ENCODE data around the gene NDUFB10.
A peak's percentile ranks its signal among the peaks of the same experiment; 100 is the strongest.

The NDUFB10 gene

DNA sequence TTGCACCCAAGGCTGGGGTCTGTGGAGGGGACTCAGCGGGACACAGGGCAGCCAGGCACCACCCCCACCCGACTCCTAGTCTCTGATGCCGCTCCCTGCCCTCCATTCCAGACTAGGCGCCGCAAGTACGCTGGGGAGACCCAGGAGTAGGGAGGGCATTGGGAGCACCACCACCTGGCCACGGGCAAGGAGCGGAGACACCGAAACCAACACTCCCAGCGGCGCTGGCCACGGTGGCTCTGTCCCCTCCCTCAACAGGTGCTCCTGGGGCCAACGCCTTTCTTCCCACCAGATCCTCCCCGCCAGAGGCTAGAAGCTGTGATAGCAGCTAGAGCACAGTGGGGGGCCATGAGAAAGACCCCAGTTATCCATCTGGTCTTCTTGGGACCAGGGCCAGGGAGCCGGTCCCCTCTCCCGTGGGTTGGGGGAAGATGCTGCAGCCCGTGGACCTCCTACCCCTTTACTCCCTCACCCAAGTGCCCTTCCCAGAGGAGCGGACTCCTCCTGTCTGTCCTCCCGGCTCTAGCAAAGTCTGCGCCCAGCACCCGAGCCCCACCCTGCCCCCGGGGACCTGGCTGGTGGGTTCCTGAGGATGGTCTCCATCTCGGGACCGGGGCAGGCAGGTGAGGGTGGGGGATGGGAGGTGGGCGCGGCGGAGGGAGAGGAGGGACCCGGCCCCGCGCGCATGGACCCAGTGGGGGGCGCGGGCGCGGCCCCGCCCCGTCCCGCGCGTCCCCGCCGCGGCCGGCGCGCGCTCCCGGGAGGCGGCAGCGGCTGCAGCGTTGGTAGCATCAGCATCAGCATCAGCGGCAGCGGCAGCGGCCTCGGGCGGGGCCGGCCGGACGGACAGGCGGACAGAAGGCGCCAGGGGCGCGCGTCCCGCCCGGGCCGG, 30.1 kb downstream of the NDUFB10 start, which contains the start of gene SYNGR3:
TSS of gene SYNGR3 (plus strand) at position 762 of the 892 bp plus-strand sequence. CDS start 133 bp downstream, outside the sequence.
- peak within 1 kb of the TSS; percentile 44 for H3K4me3 ChIP-seq (ENCODE audit: low read depth, low read length)
- TF ChIP-seq, protein P1, sequence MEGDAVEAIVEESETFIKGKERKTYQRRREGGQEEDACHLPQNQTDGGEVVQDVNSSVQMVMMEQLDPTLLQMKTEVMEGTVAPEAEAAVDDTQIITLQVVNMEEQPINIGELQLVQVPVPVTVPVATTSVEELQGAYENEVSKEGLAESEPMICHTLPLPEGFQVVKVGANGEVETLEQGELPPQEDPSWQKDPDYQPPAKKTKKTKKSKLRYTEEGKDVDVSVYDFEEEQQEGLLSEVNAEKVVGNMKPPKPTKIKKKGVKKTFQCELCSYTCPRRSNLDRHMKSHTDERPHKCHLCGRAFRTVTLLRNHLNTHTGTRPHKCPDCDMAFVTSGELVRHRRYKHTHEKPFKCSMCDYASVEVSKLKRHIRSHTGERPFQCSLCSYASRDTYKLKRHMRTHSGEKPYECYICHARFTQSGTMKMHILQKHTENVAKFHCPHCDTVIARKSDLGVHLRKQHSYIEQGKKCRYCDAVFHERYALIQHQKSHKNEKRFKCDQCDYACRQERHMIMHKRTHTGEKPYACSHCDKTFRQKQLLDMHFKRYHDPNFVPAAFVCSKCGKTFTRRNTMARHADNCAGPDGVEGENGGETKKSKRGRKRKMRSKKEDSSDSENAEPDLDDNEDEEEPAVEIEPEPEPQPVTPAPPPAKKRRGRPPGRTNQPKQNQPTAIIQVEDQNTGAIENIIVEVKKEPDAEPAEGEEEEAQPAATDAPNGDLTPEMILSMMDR (IDR thresholded peaks at IDR 0.05; ENCODE audit: borderline replicate concordance, insufficient read depth, low read depth, low read length), result no peak

- H3K4me3 ChIP-seq (ENCODE audit: low read depth, low read length), result peak overlapping the region; percentile 44
- TF ChIP-seq, protein P1 (IDR thresholded peaks at IDR 0.05; ENCODE audit: borderline replicate concordance, insufficient read depth, low read depth, low read length), result no peak
Measured at GRCh38 chr16:1990101-1990350, 30.7 kb downstream of the NDUFB10 start.

GRCh38 chr16:1990351-1991134, 31.2 kb downstream of the NDUFB10 start:
- peak overlapping the region; percentile 44 for H3K4me3 ChIP-seq (ENCODE audit: low read depth, low read length)
- TF ChIP-seq, protein P1 (IDR thresholded peaks at IDR 0.05; ENCODE audit: borderline replicate concordance, insufficient read depth, low read depth, low read length), result no peak

DNA sequence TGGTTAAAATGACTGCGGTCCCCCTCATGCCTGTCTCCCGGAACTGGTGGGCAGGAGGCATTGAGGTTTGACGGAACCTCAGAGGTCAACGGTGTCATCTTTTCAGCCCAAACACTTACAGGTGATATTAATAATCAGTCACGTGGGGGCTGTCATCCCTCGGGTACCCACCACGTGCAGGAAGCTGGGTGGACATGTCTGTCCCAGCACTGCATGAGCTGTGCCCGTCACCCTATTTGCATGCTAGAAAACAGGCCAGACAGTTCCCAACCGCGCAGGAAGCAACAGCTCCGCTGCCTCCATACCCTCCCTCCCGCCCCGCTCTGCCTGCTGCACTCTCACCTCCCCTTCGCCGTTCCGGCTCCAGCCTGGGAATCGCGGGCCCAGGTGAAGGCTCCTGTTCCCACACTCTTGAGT, 31.8 kb downstream of the NDUFB10 start:
- H3K4me3 ChIP-seq (ENCODE audit: low read depth, low read length), result no peak overlapping the region
- TF ChIP-seq, protein P1 (IDR thresholded peaks at IDR 0.05; ENCODE audit: borderline replicate concordance, insufficient read depth, low read depth, low read length), result no peak

GRCh38 chr16:1991588-1991947, 32.2 kb downstream of the NDUFB10 start:
- H3K4me3 ChIP-seq (ENCODE audit: low read depth, low read length), result peak overlapping the region; percentile 33
- TF ChIP-seq, protein P1 (IDR thresholded peaks at IDR 0.05; ENCODE audit: borderline replicate concordance, insufficient read depth, low read depth, low read length), result no peak

DNA sequence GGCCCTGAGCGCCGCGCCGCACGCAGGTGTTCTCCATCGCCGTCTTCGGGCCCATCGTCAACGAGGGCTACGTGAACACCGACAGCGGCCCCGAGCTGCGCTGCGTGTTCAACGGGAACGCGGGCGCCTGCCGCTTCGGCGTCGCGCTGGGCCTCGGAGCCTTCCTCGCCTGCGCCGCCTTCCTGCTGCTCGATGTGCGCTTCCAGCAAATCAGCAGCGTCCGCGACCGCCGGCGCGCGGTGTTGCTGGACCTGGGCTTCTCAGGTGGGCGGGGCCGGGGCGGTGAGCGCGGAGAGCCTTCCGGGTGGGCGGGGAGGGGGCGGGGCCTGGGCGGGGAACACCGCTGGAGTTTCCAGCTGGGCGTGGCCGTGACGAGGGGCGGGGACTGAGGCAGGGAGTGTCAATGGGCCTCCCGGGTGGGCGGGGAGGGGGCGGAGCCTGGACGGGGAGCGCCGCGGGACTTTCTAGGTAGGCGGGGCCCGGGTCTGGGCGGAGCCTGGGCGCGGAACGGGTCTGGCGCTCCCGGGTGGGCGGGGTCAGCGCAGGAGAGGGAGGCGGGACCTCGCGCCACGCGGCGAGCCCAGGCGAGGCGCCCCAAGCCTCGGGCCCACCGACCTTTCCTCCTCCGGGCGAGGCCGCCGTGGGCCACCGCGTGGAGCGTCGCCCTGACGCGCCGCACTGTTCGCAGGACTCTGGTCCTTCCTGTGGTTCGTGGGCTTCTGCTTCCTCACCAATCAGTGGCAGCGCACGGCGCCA, 32.8 kb downstream of the NDUFB10 start:
- H3K4me3 ChIP-seq (ENCODE audit: low read depth, low read length), result peak overlapping the region; percentile 33
- TF ChIP-seq, protein P1 (IDR thresholded peaks at IDR 0.05; ENCODE audit: borderline replicate concordance, insufficient read depth, low read depth, low read length), result no peak
